ENCODE data around the gene CCDC142. TPM values are rescaled to one million over a fixed set of nuclear protein-coding genes. Genes with fewer than 3 reads are reported as not detected.

Gene CCDC142
- total and polyA plus RNA-seq, 9 of the 15 experiments (the other 6 are each of a cell fraction or from before 2014, with no cell fraction given) = 0.55 to 11.7 (median 7.2) TPM

Other genes starting within 250 kb of the CCDC142 start
Only the 7 nearest of the 20 such genes appear.
- 9.0 and 14.3 TPM in 2 replicates for gene INO80B, start 27.9 kb downstream of the CCDC142 start, total RNA-seq (2014; rRNA removed)
- 17.1 and 17.9 TPM in 2 replicates for gene INO80B, start 27.9 kb downstream of the CCDC142 start, total RNA-seq (2014; rRNA removed; fragmentation: Illumina TruSeq; extraction: Trizol)
- gene INO80B, start 27.9 kb downstream of the CCDC142 start, total RNA-seq (2015; rRNA removed; fragmentation: Illumina TruSeq; extraction: Trizol) = 9.9 and 10.6 TPM in 2 replicates
- 18.4 and 22.6 TPM in 2 replicates for gene INO80B, start 27.9 kb downstream of the CCDC142 start, total RNA-seq (2021)
- gene INO80B, start 27.9 kb downstream of the CCDC142 start, polyA plus RNA-seq (2011; rRNA removed) = 5.9 and 8.9 TPM in 2 replicates
- gene INO80B, start 27.9 kb downstream of the CCDC142 start, polyA plus RNA-seq (2014; fragmentation: Illumina TruSeq; extraction: Trizol) = 8.5 and 10.0 TPM in 2 replicates
- gene INO80B, start 27.9 kb downstream of the CCDC142 start, polyA plus RNA-seq (2014; fragmentation: Nextera tagmentation; extraction: Ambion mirVana) = under 1 TPM; 0.41 to 0.66 TPM
- gene INO80B, start 27.9 kb downstream of the CCDC142 start, polyA plus RNA-seq (2014; rRNA removed) = 11.0 and 11.5 TPM in 2 replicates
- gene WBP1, start 24.6 kb downstream of the CCDC142 start, total RNA-seq (2014; rRNA removed) = 12.9 and 14.2 TPM in 2 replicates
- gene WBP1, start 24.6 kb downstream of the CCDC142 start, total RNA-seq (2014; rRNA removed; fragmentation: Illumina TruSeq; extraction: Trizol) = 6.8 and 9.0 TPM in 2 replicates
- 10.3 TPM in 2 replicates for gene WBP1, start 24.6 kb downstream of the CCDC142 start, total RNA-seq (2015; rRNA removed; fragmentation: Illumina TruSeq; extraction: Trizol)
- 21.4 and 21.5 TPM in 2 replicates for gene WBP1, start 24.6 kb downstream of the CCDC142 start, total RNA-seq (2021)
- 19.9 and 21.9 TPM in 2 replicates for gene WBP1, start 24.6 kb downstream of the CCDC142 start, polyA plus RNA-seq (2011; rRNA removed)
- gene WBP1, start 24.6 kb downstream of the CCDC142 start, polyA plus RNA-seq (2014; fragmentation: Illumina TruSeq; extraction: Trizol) = 19.8 and 20.5 TPM in 2 replicates
- gene WBP1, start 24.6 kb downstream of the CCDC142 start, polyA plus RNA-seq (2014; fragmentation: Nextera tagmentation; extraction: Ambion mirVana) = 1 to 10 TPM; 1.9 to 2.1 TPM
- 27.7 and 34.5 TPM in 2 replicates for gene WBP1, start 24.6 kb downstream of the CCDC142 start, polyA plus RNA-seq (2014; rRNA removed)
- gene MOGS, start 17.6 kb downstream of the CCDC142 start, total RNA-seq (2014; rRNA removed) = 44.5 and 51.0 TPM in 2 replicates
- gene MOGS, start 17.6 kb downstream of the CCDC142 start, total RNA-seq (2014; rRNA removed; fragmentation: Illumina TruSeq; extraction: Trizol) = 22.2 and 29.4 TPM in 2 replicates
- gene MOGS, start 17.6 kb downstream of the CCDC142 start, total RNA-seq (2015; rRNA removed; fragmentation: Illumina TruSeq; extraction: Trizol) = 35.3 TPM in 2 replicates
- 61.2 and 62.3 TPM in 2 replicates for gene MOGS, start 17.6 kb downstream of the CCDC142 start, total RNA-seq (2021)
- gene MOGS, start 17.6 kb downstream of the CCDC142 start, polyA plus RNA-seq (2011; rRNA removed) = 34.2 and 46.0 TPM in 2 replicates
- gene MOGS, start 17.6 kb downstream of the CCDC142 start, polyA plus RNA-seq (2014; fragmentation: Illumina TruSeq; extraction: Trizol) = 47.1 and 49.4 TPM in 2 replicates
- 1 to 10 TPM; 1.6 to 3.5 TPM for gene MOGS, start 17.6 kb downstream of the CCDC142 start, polyA plus RNA-seq (2014; fragmentation: Nextera tagmentation; extraction: Ambion mirVana)
- gene MOGS, start 17.6 kb downstream of the CCDC142 start, polyA plus RNA-seq (2014; rRNA removed) = 49.3 and 52.5 TPM in 2 replicates
- gene MRPL53, start 10.3 kb downstream of the CCDC142 start, total RNA-seq (2014; rRNA removed) = 60.8 and 68.2 TPM in 2 replicates
- gene MRPL53, start 10.3 kb downstream of the CCDC142 start, total RNA-seq (2014; rRNA removed; fragmentation: Illumina TruSeq; extraction: Trizol) = 14.5 and 18.2 TPM in 2 replicates
- 45.7 and 46.4 TPM in 2 replicates for gene MRPL53, start 10.3 kb downstream of the CCDC142 start, total RNA-seq (2015; rRNA removed; fragmentation: Illumina TruSeq; extraction: Trizol)
- 80.8 and 87.9 TPM in 2 replicates for gene MRPL53, start 10.3 kb downstream of the CCDC142 start, total RNA-seq (2021)
- gene MRPL53, start 10.3 kb downstream of the CCDC142 start, polyA plus RNA-seq (2011; rRNA removed) = 15.1 and 20.0 TPM in 2 replicates
- gene MRPL53, start 10.3 kb downstream of the CCDC142 start, polyA plus RNA-seq (2014; fragmentation: Illumina TruSeq; extraction: Trizol) = 11.5 and 37.5 TPM in 2 replicates
- gene MRPL53, start 10.3 kb downstream of the CCDC142 start, polyA plus RNA-seq (2014; fragmentation: Nextera tagmentation; extraction: Ambion mirVana) = 10 to 100 TPM; 24.3 to 41.1 TPM
- 53.9 and 84.3 TPM in 2 replicates for gene MRPL53, start 10.3 kb downstream of the CCDC142 start, polyA plus RNA-seq (2014; rRNA removed)
- 13.1 and 18.7 TPM in 2 replicates for gene TTC31, start 83 bp upstream of the CCDC142 start, total RNA-seq (2014; rRNA removed)
- 8.6 and 11.6 TPM in 2 replicates for gene TTC31, start 83 bp upstream of the CCDC142 start, total RNA-seq (2014; rRNA removed; fragmentation: Illumina TruSeq; extraction: Trizol)
- 15.6 and 15.9 TPM in 2 replicates for gene TTC31, start 83 bp upstream of the CCDC142 start, total RNA-seq (2015; rRNA removed; fragmentation: Illumina TruSeq; extraction: Trizol)
- gene TTC31, start 83 bp upstream of the CCDC142 start, total RNA-seq (2021) = 23.9 and 26.5 TPM in 2 replicates
- gene TTC31, start 83 bp upstream of the CCDC142 start, polyA plus RNA-seq (2011; rRNA removed) = 18.4 and 19.0 TPM in 2 replicates
- 22.9 and 27.3 TPM in 2 replicates for gene TTC31, start 83 bp upstream of the CCDC142 start, polyA plus RNA-seq (2014; fragmentation: Illumina TruSeq; extraction: Trizol)
- 1 to 10 TPM; 4.7 to 5.0 TPM for gene TTC31, start 83 bp upstream of the CCDC142 start, polyA plus RNA-seq (2014; fragmentation: Nextera tagmentation; extraction: Ambion mirVana)
- gene TTC31, start 83 bp upstream of the CCDC142 start, polyA plus RNA-seq (2014; rRNA removed) = 30.5 and 30.9 TPM in 2 replicates
- 3.1 and 3.7 TPM in 2 replicates for gene LBX2, start 16.6 kb upstream of the CCDC142 start, total RNA-seq (2014; rRNA removed)
- 0.38 and 0.40 TPM in 2 replicates for gene LBX2, start 16.6 kb upstream of the CCDC142 start, total RNA-seq (2014; rRNA removed; fragmentation: Illumina TruSeq; extraction: Trizol)
- 2.5 and 2.6 TPM in 2 replicates for gene LBX2, start 16.6 kb upstream of the CCDC142 start, total RNA-seq (2015; rRNA removed; fragmentation: Illumina TruSeq; extraction: Trizol)
- 5.5 and 6.2 TPM in 2 replicates for gene LBX2, start 16.6 kb upstream of the CCDC142 start, total RNA-seq (2021)
- gene LBX2, start 16.6 kb upstream of the CCDC142 start, polyA plus RNA-seq (2011; rRNA removed) = 0.93 and 1.1 TPM in 2 replicates
- 1.00 and 1.5 TPM in 2 replicates for gene LBX2, start 16.6 kb upstream of the CCDC142 start, polyA plus RNA-seq (2014; fragmentation: Illumina TruSeq; extraction: Trizol)
- gene LBX2, start 16.6 kb upstream of the CCDC142 start, polyA plus RNA-seq (2014; fragmentation: Nextera tagmentation; extraction: Ambion mirVana) = under 1 TPM in 1 of 2 experiments, not detected in 1; 0.39 TPM
- gene LBX2, start 16.6 kb upstream of the CCDC142 start, polyA plus RNA-seq (2014; rRNA removed) = 3.9 and 4.2 TPM in 2 replicates
- gene PCGF1, start 24.7 kb upstream of the CCDC142 start, total RNA-seq (2014; rRNA removed) = 20.3 and 28.5 TPM in 2 replicates
- gene PCGF1, start 24.7 kb upstream of the CCDC142 start, total RNA-seq (2014; rRNA removed; fragmentation: Illumina TruSeq; extraction: Trizol) = 22.5 and 25.1 TPM in 2 replicates
- 25.9 and 31.2 TPM in 2 replicates for gene PCGF1, start 24.7 kb upstream of the CCDC142 start, total RNA-seq (2015; rRNA removed; fragmentation: Illumina TruSeq; extraction: Trizol)
- gene PCGF1, start 24.7 kb upstream of the CCDC142 start, total RNA-seq (2021) = 27.3 and 33.6 TPM in 2 replicates
- gene PCGF1, start 24.7 kb upstream of the CCDC142 start, polyA plus RNA-seq (2011; rRNA removed) = 28.3 and 29.3 TPM in 2 replicates
- 31.9 and 34.8 TPM in 2 replicates for gene PCGF1, start 24.7 kb upstream of the CCDC142 start, polyA plus RNA-seq (2014; fragmentation: Illumina TruSeq; extraction: Trizol)
- gene PCGF1, start 24.7 kb upstream of the CCDC142 start, polyA plus RNA-seq (2014; fragmentation: Nextera tagmentation; extraction: Ambion mirVana) = 10 to 100 TPM; 45.3 to 45.7 TPM
- gene PCGF1, start 24.7 kb upstream of the CCDC142 start, polyA plus RNA-seq (2014; rRNA removed) = 26.1 and 26.3 TPM in 2 replicates

Measured in K562 (cell line).